H1 (cell line): ENCODE data around the gene C20orf202. TPM values are rescaled to one million over a fixed set of nuclear protein-coding genes. Genes with fewer than 3 reads are reported as not detected.
A peak's percentile ranks its signal among the peaks of the same experiment; 100 is the strongest.

Experiments used
- CTCF ChIA-PET: fragments of 300-600 bp; sonication (Branson Sonifier 250); formaldehyde crosslinking; loops from one replicate; lab custom pipeline; 2021; ENCODE audit not compliant: partially characterized antibody; lab: Charles Lee
- POLR2A ChIA-PET: fragments of 300-600 bp; sonication (Branson Sonifier 250); formaldehyde crosslinking; loops from one replicate; lab custom pipeline; 2021; ENCODE audit warnings: inconsistent platforms; ENCODE audit not compliant: partially characterized antibody; lab: Charles Lee
- DNase-seq, 2 experiments: peaks; one replicate each; pipeline versions ENCODE4 v3.0.0 to v3.0.0-alpha.2; 2010 to 2022; ENCODE audit warnings: low spot score in 2 of 2, low read depth in 1 of 2, mixed read lengths in 1 of 2
- FAIRE-seq: peaks from 2 replicates; lab custom pipeline; 2011; peaks lifted over from hg19 to GRCh38; lab: Jason Lieb, UNC
- H2AFZ ChIP-seq: 2 replicates; pipeline ENCODE4 v1.8.1; 2012; ENCODE audit warnings: low read length, inconsistent platforms
- H2AK5ac ChIP-seq: 2 replicates; pipeline ENCODE4 v1.6.1; 2013; ENCODE audit warnings: low read depth, low read length
- H2BK120ac ChIP-seq: replicated peaks from 2 replicates; pipeline ENCODE3; 2013; ENCODE audit warnings: low read depth, low read length, inconsistent platforms
- H2BK12ac ChIP-seq: 2 replicates; pipeline ENCODE4 v1.6.1; 2013; ENCODE audit warnings: low read depth, low read length
- H2BK15ac ChIP-seq: 2 replicates; pipeline ENCODE4 v1.6.1; 2013; ENCODE audit warnings: low read length
- H2BK20ac ChIP-seq: 2 replicates; pipeline ENCODE4 v1.6.1; 2013; ENCODE audit warnings: low read length
- H2BK5ac ChIP-seq: 2 replicates; pipeline ENCODE4 v1.6.1; 2013; ENCODE audit warnings: low read depth, low read length
- H3K14ac ChIP-seq: 2 replicates; pipeline ENCODE4 v1.6.1; 2013; ENCODE audit warnings: inconsistent platforms; ENCODE audit not compliant: insufficient read length
- H3K18ac ChIP-seq: 2 replicates; pipeline ENCODE4 v1.6.1; 2013; ENCODE audit warnings: low read length; ENCODE audit errors: extremely low read depth
- H3K23ac ChIP-seq: 2 replicates; pipeline ENCODE4 v1.6.1; 2013; ENCODE audit warnings: inconsistent platforms; ENCODE audit not compliant: insufficient read length
- H3K23me2 ChIP-seq: 2 replicates; pipeline ENCODE4 v1.6.1; 2013; ENCODE audit warnings: low read depth, low read length
- H3K27ac ChIP-seq: 2 replicates; pipeline ENCODE4 v1.6.1; 2011; ENCODE audit warnings: low read depth, low read length, inconsistent platforms
- H3K27me3 ChIP-seq, 4 experiments: replicated peaks in 1 of 4; 1 replicate in 1 of 4; 2 replicates in 3 of 4; pipeline versions ENCODE4 v1.6.1 to v1.8.1; 2011 to 2013; ENCODE audit warnings: low read length in 3 of 4, mild to moderate bottlenecking in 3 of 4, inconsistent platforms in 2 of 4, mixed read lengths in 2 of 4, moderate library complexity in 1 of 4; ENCODE audit not compliant: control insufficient read depth in 3 of 4, insufficient read depth in 3 of 4; ENCODE audit errors: extremely low read depth in 1 of 4
- H3K36me3 ChIP-seq, 4 experiments: 2 replicates each; pipeline versions ENCODE4 v1.6.1 to v1.8.1; 2011 to 2013; ENCODE audit warnings: mild to moderate bottlenecking in 4 of 4, low read length in 3 of 4, moderate library complexity in 2 of 4, control low read depth in 1 of 4, inconsistent platforms in 1 of 4; ENCODE audit not compliant: insufficient read depth in 4 of 4, control insufficient read depth in 2 of 4
- H3K4ac ChIP-seq: replicated peaks from 2 replicates; pipeline ENCODE3; 2013; ENCODE audit warnings: low read length, low read depth, mixed read lengths, inconsistent platforms; ENCODE audit not compliant: insufficient read length
- H3K4me1 ChIP-seq, 4 experiments: replicated peaks in 1 of 4; 1 replicate in 1 of 4; 2 replicates in 3 of 4; pipeline versions ENCODE4 v1.6.1 to v1.8.1; 2011 to 2013; ENCODE audit warnings: low read length in 3 of 4, inconsistent platforms in 2 of 4, mixed read lengths in 1 of 4; ENCODE audit not compliant: insufficient read depth in 4 of 4, control insufficient read depth in 3 of 4
- H3K4me2 ChIP-seq, 2 experiments: 2 replicates each; pipeline versions ENCODE4 v1.6.1 to v1.8.1; 2011 to 2013; ENCODE audit warnings: low read depth in 2 of 2, low read length in 2 of 2, control low read depth in 1 of 2, inconsistent platforms in 1 of 2, mild to moderate bottlenecking in 1 of 2; ENCODE audit not compliant: insufficient read depth in 1 of 2
- H3K4me3 ChIP-seq, 4 experiments: fragments of 200-600, 300-600 bp in 1 of 4; sonication (generic), shearing (Covaris generic), sonication (Bioruptor Twin) in 1 of 4; 2 replicates each; pipeline versions ENCODE4 v1.5.1 to v1.8.1; 2011 to 2016; ENCODE audit warnings: low read length in 4 of 4, low read depth in 3 of 4, control low read depth in 2 of 4, inconsistent platforms in 2 of 4, mild to moderate bottlenecking in 2 of 4, mixed read lengths in 1 of 4, moderate library complexity in 1 of 4; ENCODE audit not compliant: insufficient read depth in 2 of 4; ENCODE audit errors: extremely low read depth in 1 of 4
- H3K56ac ChIP-seq: replicated peaks from 2 replicates; pipeline ENCODE3; 2013; ENCODE audit warnings: low read depth, mild to moderate bottlenecking, mixed read lengths, low read length, inconsistent platforms; ENCODE audit not compliant: insufficient read length
- H3K79me1 ChIP-seq: 2 replicates; pipeline ENCODE4 v1.6.1; 2013; ENCODE audit warnings: low read depth, low read length, control low read depth
- H3K79me2 ChIP-seq, 2 experiments: 2 replicates each; pipeline versions ENCODE4 v1.6.1 to v1.8.1; 2012 to 2013; ENCODE audit warnings: low read length in 2 of 2, mild to moderate bottlenecking in 2 of 2, inconsistent platforms in 1 of 2; ENCODE audit not compliant: insufficient read depth in 2 of 2, control insufficient read depth in 1 of 2
- H3K9ac ChIP-seq, 4 experiments: replicated peaks in 1 of 4; 1 replicate in 1 of 4; 2 replicates in 3 of 4; pipeline versions ENCODE4 v1.6.1 to v1.8.1; 2011 to 2013; ENCODE audit warnings: low read depth in 3 of 4, low read length in 3 of 4, control low read depth in 2 of 4, mild to moderate bottlenecking in 2 of 4, moderate library complexity in 2 of 4, inconsistent platforms in 1 of 4; ENCODE audit errors: extremely low read depth in 1 of 4
- H3K9me3 ChIP-seq, 2 experiments: 2 replicates each; pipeline versions ENCODE4 v1.6.1 to v1.8.1; 2012 to 2013; ENCODE audit warnings: mild to moderate bottlenecking in 2 of 2, moderate library complexity in 2 of 2, control low read depth in 1 of 2, inconsistent platforms in 1 of 2, low read depth in 1 of 2, low read length in 1 of 2, mixed read lengths in 1 of 2; ENCODE audit not compliant: insufficient read depth in 2 of 2
- H4K20me1 ChIP-seq, 2 experiments: replicated peaks in 1 of 2; 2 replicates each; pipeline versions ENCODE3 to v1.8.1; 2011 to 2013; ENCODE audit warnings: inconsistent platforms in 2 of 2, low read length in 2 of 2, mild to moderate bottlenecking in 1 of 2; ENCODE audit not compliant: insufficient read depth in 2 of 2, control insufficient read depth in 1 of 2
- H4K5ac ChIP-seq: 2 replicates; pipeline ENCODE4 v1.6.1; 2013; ENCODE audit warnings: low read length, low read depth, mixed read lengths, inconsistent platforms; ENCODE audit not compliant: insufficient read length
- H4K8ac ChIP-seq: 2 replicates; pipeline ENCODE4 v1.8.0; 2013; ENCODE audit warnings: mild to moderate bottlenecking, moderate library complexity, low read length, inconsistent platforms; ENCODE audit not compliant: insufficient read depth; ENCODE audit errors: extremely low read depth
- H4K91ac ChIP-seq: replicated peaks from 2 replicates; pipeline ENCODE3; 2013; ENCODE audit warnings: low read length, mixed read lengths, inconsistent platforms; ENCODE audit not compliant: insufficient read length
- KDM4A ChIP-seq: IDR thresholded peaks from one replicate; pipeline ENCODE4 v1.7.1; 2012; ENCODE audit warnings: low read depth, mild to moderate bottlenecking, moderate library complexity, low read length, inconsistent platforms; ENCODE audit not compliant: severe bottlenecking
- SIN3A ChIP-seq, 2 experiments: IDR thresholded peaks in 1 of 2; conservative IDR thresholded peaks in 1 of 2; 2 replicates each; pipeline ENCODE4 v1.6.1; 2011 to 2012; ENCODE audit warnings: low read length in 2 of 2, improper control_type of control experiment in 1 of 2, low read depth in 1 of 2, mild to moderate bottlenecking in 1 of 2
- TEAD4 ChIP-seq: IDR thresholded peaks from 2 replicates; pipeline ENCODE4 v1.6.1; 2012; ENCODE audit warnings: low read depth, low read length, inconsistent platforms, mixed read lengths
- WGBS, 2 experiments: shearing (Covaris generic) in 1 of 2; methylation state at CpG; one replicate each; pipeline versions ENCODE4 v1.1.6 to v1.1.7; 2013 to 2015; ENCODE audit warnings: low lambda C conversion rate in 2 of 2, mixed read lengths in 2 of 2, inconsistent platforms in 1 of 2, low coverage in 1 of 2, missing lambda C conversion rate in 1 of 2; ENCODE audit not compliant: insufficient replicate concordance in 2 of 2, insufficient coverage in 1 of 2, insufficient read length in 1 of 2; ENCODE audit errors: extremely low coverage in 1 of 2, missing lambda C conversion rate in 1 of 2; 5-methylcytosine and 5-hydroxymethylcytosine counted together
- polyA plus RNA-seq, 7 experiments: library from polyadenylated mRNA; depleted of rRNA in 3 of 7; stranded (reverse) in 5 of 7; unstranded in 2 of 7; fragments of >200 nt in 5 of 7; fragments of 200-250 nt in 2 of 7; gene quantifications; 1 replicate in 5 of 7; 2 replicates in 1 of 7; 4 replicates in 1 of 7; pipeline versions ENCODE4 v1.2.1 to v1.2.3, GENCODE V29; 2011 to 2013; ENCODE audit warnings: missing spikeins in 2 of 7, mixed read lengths in 2 of 7
- total RNA-seq: library from RNA; stranded (reverse); fragmentation: NEBNext Ultra II Directional; extraction: Animal tissue kit (Norgen Biotek cat#: 25700); gene quantifications from 2 replicates; pipeline ENCODE4 v1.2.1, GENCODE V29; 2021

C20orf202 gene
- total and polyA plus RNA-seq, 2 of the 8 experiments (the other 6 are each of a cell fraction or from before 2014, with no cell fraction given), result 0.12 TPM; not detected in 1

DNA sequence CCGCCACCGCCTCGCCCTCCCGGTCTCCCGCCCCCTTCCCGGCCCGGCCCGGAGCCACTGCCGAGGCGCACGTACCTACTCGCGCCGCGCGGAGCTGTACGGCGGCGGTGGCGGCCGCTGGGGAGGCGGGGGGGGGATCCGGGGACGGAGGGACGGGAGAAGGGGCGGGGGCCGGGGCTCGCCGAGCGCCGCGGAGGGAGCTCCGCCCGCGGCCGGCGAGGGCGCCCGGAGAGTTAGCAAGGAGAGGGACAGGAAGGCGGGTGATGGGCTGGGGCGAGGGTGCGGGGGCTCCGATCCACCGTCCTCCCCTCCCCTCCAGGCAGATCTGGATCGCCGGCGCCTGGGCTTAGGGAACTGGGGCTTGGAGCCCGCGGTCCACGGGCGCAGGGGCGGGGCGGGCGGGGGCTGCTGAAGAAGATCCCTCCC, 17.9 kb upstream of the C20orf202 start:
- H4K8ac ChIP-seq, result no peak overlapping the region
- peaks cover 0 to 14% (median 8%) of the 10 kb centered on the region in 4 experiments; a peak in 5 of 7 replicates for H3K4me1 ChIP-seq
- no peak overlapping the region for H4K5ac ChIP-seq
- H3K9me3 ChIP-seq, result no peaks in the 10 kb centered on the region
- H3K27ac ChIP-seq, result no peak overlapping the region
- peaks cover 11% of the 10 kb centered on the region; the same call in 1 of the 2 replicates for H3K23me2 ChIP-seq
- H2BK15ac ChIP-seq, result no peak overlapping the region
- no peak overlapping the region for H3K4ac ChIP-seq
- no CpG with 5 or more reads among the region's 54 CpGs for WGBS, 2 experiments
- peaks cover 0 to 5% of the 10 kb centered on the region in 2 experiments for H4K20me1 ChIP-seq
- H2BK5ac ChIP-seq, result no peak overlapping the region
- no peak overlapping the region for H3K23ac ChIP-seq
- H3K4me3 ChIP-seq, result peak overlapping the region; percentile 41 to 72 (median 44); a peak in 7 of 8 replicates
- no peak overlapping the region for H4K91ac ChIP-seq
- POLR2A ChIA-PET, result no interaction called here
- no peak for TF ChIP-seq TEAD4
- TF ChIP-seq SIN3A (conservative IDR thresholded peaks at IDR 0.05 in 1 of 2, IDR thresholded peaks at IDR 0.05 in 1 of 2; ENCODE audit: low read depth in 1 of 2, low read length in 2 of 2), result 0 out of 4 replicates have a peak, but pooled peaks of 1 of the 2 experiments have one; percentile 3
- TF ChIP-seq KDM4A, result peak; percentile 35
- TF ChIP-seq, all 59 proteins: peak for 2
- H3K79me1 ChIP-seq, result 0 out of 2 replicates have a peak, but pooled peaks cover 2% of the 10 kb centered on the region
- peak overlapping the region in 1 of 4 experiments; percentile 73; a peak in 1 of 7 replicates for H3K9ac ChIP-seq
- CTCF ChIA-PET, result interaction anchor here (1.2 to 5.0 kb wide), 6 partner anchors 9 to 202 kb away, joined by 3 to 34 read pairs (median 17); no protein-coding TSS in a partner anchor
- no peak overlapping the region for H3K56ac ChIP-seq
- H2AK5ac ChIP-seq, result no peak overlapping the region
- FAIRE-seq (no peak), DNase-seq (no peak)
- H3K27me3 ChIP-seq, result peaks cover 8 to 38% (median 26%) of the 10 kb centered on the region in 4 experiments
- H3K14ac ChIP-seq, result no peak overlapping the region
- no peaks in the 10 kb centered on the region; a peak in 1 of 8 replicates for H3K36me3 ChIP-seq
- H3K79me2 ChIP-seq, result no peaks in the 10 kb centered on the region
- H3K4me2 ChIP-seq, result peak overlapping the region; percentile 62 to 97
- no peak overlapping the region for H2BK20ac ChIP-seq
- no peak overlapping the region for H2BK120ac ChIP-seq
- H3K18ac ChIP-seq, result no peak overlapping the region
- no peak overlapping the region for H2BK12ac ChIP-seq
- no peak overlapping the region for H2AFZ ChIP-seq
